Uterus (tissue), 2 donors: Measurements from ENCODE around the gene S100PBP.

Source experiments
- CTCF ChIP-seq, 4 experiments: fragments of 200-600 bp in 2 of 4; fragments of 450-650 bp in 2 of 4; sonication (generic) in 2 of 4; IDR thresholded peaks; one replicate each; pipeline ENCODE4 v1.5.1; 2016 to 2019; ENCODE audit warnings: antibody characterized with exemption in 4 of 4, mild to moderate bottlenecking in 2 of 4, moderate library complexity in 1 of 4
- POLR2A ChIP-seq, 2 donors: fragments of 450-650 bp; IDR thresholded peaks; one replicate each; pipeline ENCODE4 v1.6.1; 2016; ENCODE audit warnings: antibody characterized with exemption in 2 of 2, mild to moderate bottlenecking in 1 of 2, moderate library complexity in 1 of 2

- no peak for TF ChIP-seq CTCF (IDR thresholded peaks at IDR 0.05)
- TF ChIP-seq POLR2A (IDR thresholded peaks at IDR 0.05): no peak
Measured at GRCh38 chr1:32884726-32885125, 67.3 kb downstream of the S100PBP start.
